ENCODE results near the gene PSMB3. TPM values are rescaled to one million over a fixed set of nuclear protein-coding genes. Genes with fewer than 3 reads are reported as not detected.
A peak's percentile ranks its signal among the peaks of the same experiment; 100 is the strongest.

PSMB3 gene
- total and polyA plus RNA-seq, 9 of the 15 experiments (the other 6 are each of a cell fraction or from before 2014, with no cell fraction given): 460 to 2,775 (median 574) TPM

GRCh38 chr17:38751144-38751807 is 1.3 kb upstream of the PSMB3 start (continued):
- TF ChIP-seq, protein P1, sequence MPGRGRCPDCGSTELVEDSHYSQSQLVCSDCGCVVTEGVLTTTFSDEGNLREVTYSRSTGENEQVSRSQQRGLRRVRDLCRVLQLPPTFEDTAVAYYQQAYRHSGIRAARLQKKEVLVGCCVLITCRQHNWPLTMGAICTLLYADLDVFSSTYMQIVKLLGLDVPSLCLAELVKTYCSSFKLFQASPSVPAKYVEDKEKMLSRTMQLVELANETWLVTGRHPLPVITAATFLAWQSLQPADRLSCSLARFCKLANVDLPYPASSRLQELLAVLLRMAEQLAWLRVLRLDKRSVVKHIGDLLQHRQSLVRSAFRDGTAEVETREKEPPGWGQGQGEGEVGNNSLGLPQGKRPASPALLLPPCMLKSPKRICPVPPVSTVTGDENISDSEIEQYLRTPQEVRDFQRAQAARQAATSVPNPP (IDR thresholded peaks at IDR 0.05; ENCODE audit: borderline replicate concordance, insufficient read depth, insufficient read length): no peak
- TF ChIP-seq LARP7 (IDR thresholded peaks at IDR 0.05) (peak; percentile 79; the same call in 1 of the 2 replicates), SPI1 (IDR thresholded peaks at IDR 0.05; ENCODE audit: borderline replicate concordance, low read depth, low read length) (peak; percentile 52; the same call in 1 of the 2 replicates), ZNF354B (CRISPR knock-in tag; IDR thresholded peaks at IDR 0.05) (no peak)

- in situ Hi-C loops (cut with MboI) (no loop called here), intact Hi-C loops (cut with micrococcal nuclease) (loop anchor here (2.0 to 10.0 kb wide), 5 partner anchors 50 to 403 kb away; partner anchors contain the start of genes PLXDC1 and RPL23)
- peaks cover 73% of the 10 kb centered on the region for H3K79me2 ChIP-seq (ENCODE audit: control insufficient read depth, insufficient read depth, low read length)
- peak overlapping the region; percentile 89 to 90 for H3K9ac ChIP-seq (ENCODE audit: insufficient read depth in 1 of 2, low read depth in 2 of 2, low read length in 2 of 2)
- H3K9me3 ChIP-seq (replicated peaks; ENCODE audit: control insufficient read depth, insufficient read depth, low read depth, low read length): no peaks in the 10 kb centered on the region
- ChIA-PET POLR2A (interaction anchor here (0.6 to 2.3 kb wide), 16 partner anchors 10 to 262 kb away, joined by 3 to 9 read pairs (median 4); partner anchors contain the start of genes LASP1 and PIP4K2B), CTCF (ENCODE audit: low intra/inter-chr PET ratio) (interaction anchor here (0.5 to 0.6 kb wide), 2 partner anchors 239 to 242 kb away, joined by 3 read pairs; no protein-coding TSS in a partner anchor)
- peaks cover 30% of the 10 kb centered on the region for H3K36me3 ChIP-seq (ENCODE audit: control insufficient read depth, insufficient read depth, low read length)
- H3K27me3 ChIP-seq (ENCODE audit: control insufficient read depth in 2 of 2, insufficient read depth in 2 of 2, low read length in 2 of 2): no peaks in the 10 kb centered on the region
- FAIRE-seq (no peak), ATAC-seq (peak; percentile 6), DNase-seq (ENCODE audit: extremely low read depth in 1 of 4, low spot score in 3 of 4) (peak; percentile 54 to 87 (median 62))
- peak overlapping the region; percentile 89 for H2AFZ ChIP-seq (ENCODE audit: low read depth, low read length)
- H3K4me3 ChIP-seq: peak overlapping the region; percentile 74
- H3K9me1 ChIP-seq (ENCODE audit: control insufficient read depth, insufficient read depth, low read length): no peaks in the 10 kb centered on the region
- WGBS (ENCODE audit: insufficient coverage, low coverage, missing lambda C conversion rate): 0% methylated on average over 38 of the region's 44 CpGs
- H4K20me1 ChIP-seq (replicated peaks; ENCODE audit: control insufficient read depth, insufficient read depth, low read length): no peaks in the 10 kb centered on the region; the same call in 1 of the 2 replicates
- H3K27ac ChIP-seq (ENCODE audit: extremely low read depth, low read depth, low read length): peak overlapping the region; percentile 87
- peak overlapping the region; percentile 86 for H3K4me2 ChIP-seq (ENCODE audit: insufficient read depth, low read length)
- BruUV-seq (replicated peaks): TSS peak; percentile 67
- H3K4me1 ChIP-seq (replicated peaks in 1 of 2; ENCODE audit: control insufficient read depth in 2 of 2, insufficient read depth in 2 of 2, low read length in 2 of 2): peaks cover 10 to 47% of the 10 kb centered on the region in 2 experiments
- TF ChIP-seq POLR2AphosphoS5 (IDR thresholded peaks at IDR 0.05; ENCODE audit: control insufficient read depth, insufficient read depth, low read depth, low read length) (0 out of 2 replicates have a peak, but pooled peaks have one; percentile 30), MXI1 (IDR thresholded peaks at IDR 0.05; ENCODE audit: low read depth, low read length) (0 out of 2 replicates have a peak, but pooled peaks have one; percentile 5), ID3 (CRISPR knock-in tag; IDR thresholded peaks at IDR 0.05) (no peak), ID3 (tag; IDR thresholded peaks at IDR 0.05) (0 out of 2 replicates have a peak, but pooled peaks have one; percentile 47), RB1 (IDR thresholded peaks at IDR 0.05; ENCODE audit: low read depth) (peak; percentile 95), CREM (IDR thresholded peaks at IDR 0.05; ENCODE audit: low read depth) (peak; percentile 77), HDAC8 (tag; IDR thresholded peaks at IDR 0.05) (no peak), XRCC5 (IDR thresholded peaks at IDR 0.05; ENCODE audit: low read depth, low read length) (peak; percentile 67; the same call in 1 of the 2 replicates), POLR2G (IDR thresholded peaks at IDR 0.05; ENCODE audit: low read depth, low read length) (peak; percentile 71), BRD4 (IDR thresholded peaks at IDR 0.05) (peak; percentile 41; the same call in 1 of the 2 replicates)
- TF ChIP-seq, protein P2, sequence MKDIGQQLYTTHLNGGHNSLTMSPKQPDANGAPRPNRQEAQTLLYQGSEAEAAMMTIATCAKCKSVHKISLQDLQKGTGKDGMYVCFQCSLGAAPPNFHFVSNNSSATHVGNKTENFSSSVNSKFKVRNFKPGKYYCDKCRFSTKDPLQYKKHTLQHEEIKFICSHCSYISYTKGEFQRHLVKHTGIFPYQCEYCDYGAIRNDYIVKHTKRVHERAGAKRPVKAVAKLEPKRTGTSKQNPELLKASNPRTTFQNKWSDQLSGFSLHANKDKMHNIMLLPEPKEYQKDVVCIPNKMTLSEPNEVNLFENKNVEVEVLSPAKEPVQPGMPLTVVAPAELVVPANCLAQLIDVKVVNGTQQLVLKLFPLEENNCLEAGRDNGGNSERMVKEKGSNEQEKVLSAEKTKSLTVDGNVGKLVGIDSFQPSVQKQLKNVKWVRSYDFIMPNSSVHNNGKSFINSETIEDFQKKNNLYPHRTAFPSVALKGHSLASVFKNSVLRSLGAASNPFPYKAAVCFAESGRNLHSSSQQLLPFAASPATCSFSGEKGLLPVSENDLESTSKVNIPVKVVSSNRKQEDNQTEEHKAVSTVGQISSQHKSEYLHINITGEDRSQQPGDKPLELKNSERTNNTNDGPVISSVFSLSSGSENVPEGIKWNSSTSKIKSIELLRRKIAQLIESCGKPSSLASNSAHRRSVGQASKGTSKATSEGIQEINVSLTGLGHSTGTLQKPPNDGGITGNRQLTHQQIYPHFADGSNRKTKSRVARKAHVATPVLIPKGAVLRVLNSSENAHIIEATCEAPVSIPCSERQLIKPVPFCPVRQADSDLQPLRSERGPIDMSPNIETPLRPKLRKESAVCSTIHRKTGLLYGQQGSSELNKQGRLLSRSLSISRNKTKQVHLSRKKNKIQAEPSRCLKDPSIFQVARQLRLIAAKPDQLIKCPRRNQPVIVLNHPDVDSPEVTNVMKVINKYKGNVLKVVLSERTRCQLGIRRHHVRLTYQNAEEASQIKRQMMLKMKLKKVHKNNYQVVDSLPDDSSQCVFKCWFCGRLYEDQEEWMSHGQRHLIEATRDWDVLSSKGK (CRISPR knock-in tag; IDR thresholded peaks at IDR 0.05): no peak
Measured at GRCh38 chr17:38751808-38752307, 683 bp upstream of the PSMB3 start.

All from K562 (cell line).